Measurements from ENCODE around the gene DSP.

DNA sequence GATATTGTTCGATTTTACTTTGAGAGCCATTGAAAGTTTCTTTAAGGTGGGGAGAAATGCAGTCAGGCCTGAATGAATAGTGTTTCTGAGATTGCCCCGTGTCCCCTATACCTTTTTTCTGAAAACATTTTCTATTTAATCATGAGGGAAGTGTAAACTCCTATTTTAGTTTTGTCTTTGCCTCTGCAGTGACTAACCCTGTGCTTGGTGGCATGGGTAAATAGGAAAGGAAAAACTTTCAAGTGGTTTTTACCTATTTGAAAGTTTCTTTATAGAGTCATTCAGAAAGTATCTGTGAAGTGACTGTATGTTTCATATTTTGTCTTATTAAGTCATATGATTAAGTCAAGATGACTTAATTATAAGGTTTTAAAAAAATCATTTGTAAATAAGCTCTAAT is 63.0 kb downstream of the DSP start:
- TF ChIP-seq, protein P1, sequence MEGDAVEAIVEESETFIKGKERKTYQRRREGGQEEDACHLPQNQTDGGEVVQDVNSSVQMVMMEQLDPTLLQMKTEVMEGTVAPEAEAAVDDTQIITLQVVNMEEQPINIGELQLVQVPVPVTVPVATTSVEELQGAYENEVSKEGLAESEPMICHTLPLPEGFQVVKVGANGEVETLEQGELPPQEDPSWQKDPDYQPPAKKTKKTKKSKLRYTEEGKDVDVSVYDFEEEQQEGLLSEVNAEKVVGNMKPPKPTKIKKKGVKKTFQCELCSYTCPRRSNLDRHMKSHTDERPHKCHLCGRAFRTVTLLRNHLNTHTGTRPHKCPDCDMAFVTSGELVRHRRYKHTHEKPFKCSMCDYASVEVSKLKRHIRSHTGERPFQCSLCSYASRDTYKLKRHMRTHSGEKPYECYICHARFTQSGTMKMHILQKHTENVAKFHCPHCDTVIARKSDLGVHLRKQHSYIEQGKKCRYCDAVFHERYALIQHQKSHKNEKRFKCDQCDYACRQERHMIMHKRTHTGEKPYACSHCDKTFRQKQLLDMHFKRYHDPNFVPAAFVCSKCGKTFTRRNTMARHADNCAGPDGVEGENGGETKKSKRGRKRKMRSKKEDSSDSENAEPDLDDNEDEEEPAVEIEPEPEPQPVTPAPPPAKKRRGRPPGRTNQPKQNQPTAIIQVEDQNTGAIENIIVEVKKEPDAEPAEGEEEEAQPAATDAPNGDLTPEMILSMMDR (IDR thresholded peaks at IDR 0.05), result no peak
- no peak for TF ChIP-seq POLR2A (IDR thresholded peaks at IDR 0.05)

Measured in tibial nerve (tissue), 3 donors.